ENCODE measurements around the gene MARVELD2. TPM values are rescaled to one million over a fixed set of nuclear protein-coding genes. Genes with fewer than 3 reads are reported as not detected.

The MARVELD2 gene
- total RNA-seq, 1 experiment from 2014 or later, result 21.6 TPM

DNA sequence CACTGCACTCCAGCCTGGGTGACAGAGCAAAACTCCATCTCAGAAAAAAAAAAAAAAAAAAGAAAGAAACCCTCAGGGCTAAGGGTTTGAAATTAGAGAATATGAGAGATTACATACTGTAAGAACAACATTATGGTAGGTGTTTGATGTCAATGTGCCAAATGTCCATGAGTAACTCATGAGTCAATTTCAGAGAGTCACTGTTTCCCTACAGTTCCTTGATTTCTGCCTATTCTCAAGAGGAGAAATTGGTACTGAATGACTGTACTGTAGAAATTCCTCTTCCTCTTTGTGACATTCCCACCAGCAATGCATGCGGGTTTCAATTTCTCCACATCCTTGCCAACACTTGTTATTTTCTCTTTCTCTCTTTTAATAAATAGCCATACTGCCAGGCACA lies 35.2 kb downstream of the MARVELD2 start:
- Histone ChIP-seq H3K79me2 (ENCODE audit: insufficient read depth, low read length) (no peaks in the 10 kb centered on the region), H3K36me3 (ENCODE audit: control insufficient read depth in 1 of 2, insufficient read depth in 2 of 2, low read length in 2 of 2) (no peaks in the 10 kb centered on the region), H3K4me3 (replicated peaks in 1 of 2; ENCODE audit: low read depth in 1 of 2, low read length in 2 of 2) (no peak overlapping the region), H3K9me2 (ENCODE audit: insufficient read depth) (no peaks in the 10 kb centered on the region), H4K20me1 (ENCODE audit: insufficient read depth) (no peaks in the 10 kb centered on the region), H3K9me3 (ENCODE audit: control insufficient read depth in 1 of 2, insufficient read depth in 1 of 2, low read depth in 1 of 2, low read length in 2 of 2) (no peaks in the 10 kb centered on the region), H3K4me2 (ENCODE audit: low read length) (peak overlapping the region; percentile 2; the same call in 1 of the 2 replicates), H3K4me1 (ENCODE audit: control insufficient read depth in 1 of 2, insufficient read depth in 2 of 2, low read length in 2 of 2) (peaks cover 0 to 8% of the 10 kb centered on the region in 2 experiments; a peak in 2 of 4 replicates), H2AFZ (ENCODE audit: low read depth, low read length, poor library complexity, severe bottlenecking) (no peak overlapping the region), H3K27me3 (ENCODE audit: insufficient read depth, low read length) (no peaks in the 10 kb centered on the region), H3K9ac (ENCODE audit: low read length) (no peak overlapping the region), H3K27ac (ENCODE audit: low read depth, low read length) (no peak overlapping the region)
- ATAC-seq, result no peak
- ChIA-PET CTCF (no interaction called here), POLR2A (no interaction called here), RAD21 (ENCODE audit: low non-redundant PET in 1 of 2, low total read pairs in 2 of 2, uncharacterized antibody in 2 of 2, unreplicated experiment in 2 of 2) (no interaction called here)
- BruUV-seq (replicated peaks), result no TSS peak
- DNase-seq (ENCODE audit: low read depth, low spot score), result peak; percentile 42
- intact Hi-C loops (cut with micrococcal nuclease), result no loop called here
- TF ChIP-seq EGR1 (IDR thresholded peaks at IDR 0.05; ENCODE audit: low read depth), result no peak
- no peak for TF ChIP-seq CEBPB (IDR thresholded peaks at IDR 0.05; ENCODE audit: low read depth)
- peak; percentile 63 for TF ChIP-seq JUND (IDR thresholded peaks at IDR 0.05)
- no peak for TF ChIP-seq SIN3A (IDR thresholded peaks at IDR 0.05; ENCODE audit: low read depth)
- TF ChIP-seq, protein P1, sequence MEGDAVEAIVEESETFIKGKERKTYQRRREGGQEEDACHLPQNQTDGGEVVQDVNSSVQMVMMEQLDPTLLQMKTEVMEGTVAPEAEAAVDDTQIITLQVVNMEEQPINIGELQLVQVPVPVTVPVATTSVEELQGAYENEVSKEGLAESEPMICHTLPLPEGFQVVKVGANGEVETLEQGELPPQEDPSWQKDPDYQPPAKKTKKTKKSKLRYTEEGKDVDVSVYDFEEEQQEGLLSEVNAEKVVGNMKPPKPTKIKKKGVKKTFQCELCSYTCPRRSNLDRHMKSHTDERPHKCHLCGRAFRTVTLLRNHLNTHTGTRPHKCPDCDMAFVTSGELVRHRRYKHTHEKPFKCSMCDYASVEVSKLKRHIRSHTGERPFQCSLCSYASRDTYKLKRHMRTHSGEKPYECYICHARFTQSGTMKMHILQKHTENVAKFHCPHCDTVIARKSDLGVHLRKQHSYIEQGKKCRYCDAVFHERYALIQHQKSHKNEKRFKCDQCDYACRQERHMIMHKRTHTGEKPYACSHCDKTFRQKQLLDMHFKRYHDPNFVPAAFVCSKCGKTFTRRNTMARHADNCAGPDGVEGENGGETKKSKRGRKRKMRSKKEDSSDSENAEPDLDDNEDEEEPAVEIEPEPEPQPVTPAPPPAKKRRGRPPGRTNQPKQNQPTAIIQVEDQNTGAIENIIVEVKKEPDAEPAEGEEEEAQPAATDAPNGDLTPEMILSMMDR (IDR thresholded peaks at IDR 0.05 in 2 of 3, conservative IDR thresholded peaks at IDR 0.05 in 1 of 3; ENCODE audit: borderline replicate concordance in 1 of 3, insufficient read depth in 1 of 3, low read depth in 2 of 3, low read length in 2 of 3), result no peak
- TF ChIP-seq, protein P2, sequence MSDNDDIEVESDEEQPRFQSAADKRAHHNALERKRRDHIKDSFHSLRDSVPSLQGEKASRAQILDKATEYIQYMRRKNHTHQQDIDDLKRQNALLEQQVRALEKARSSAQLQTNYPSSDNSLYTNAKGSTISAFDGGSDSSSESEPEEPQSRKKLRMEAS (IDR thresholded peaks at IDR 0.05), result no peak
- TF ChIP-seq SP1 (IDR thresholded peaks at IDR 0.05; ENCODE audit: low read depth), result 0 out of 2 replicates have a peak, but pooled peaks have one; percentile 30
- peak; percentile 89 for TF ChIP-seq FOSL1 (IDR thresholded peaks at IDR 0.05; ENCODE audit: low read depth)
- no peak for TF ChIP-seq ZNF274 (IDR thresholded peaks at IDR 0.05; ENCODE audit: low read depth, low read length)
- TF ChIP-seq CBX3 (IDR thresholded peaks at IDR 0.05; ENCODE audit: low read depth), result peak; percentile 30; the same call in 1 of the 2 replicates
- TF ChIP-seq SRF (IDR thresholded peaks at IDR 0.05; ENCODE audit: low read depth), result peak; percentile 46; the same call in 1 of the 2 replicates
- TF ChIP-seq POLR2A (IDR thresholded peaks at IDR 0.05; ENCODE audit: borderline replicate concordance, extremely low read depth, insufficient read depth, insufficient read length), result no peak
- TF ChIP-seq ELF1 (IDR thresholded peaks at IDR 0.05; ENCODE audit: borderline replicate concordance, low read depth), result no peak
- no peak for TF ChIP-seq EZH2 (IDR thresholded peaks at IDR 0.05)
- TF ChIP-seq REST (IDR thresholded peaks at IDR 0.05; ENCODE audit: low read depth), result no peak
- no peak for TF ChIP-seq POLR2AphosphoS5 (IDR thresholded peaks at IDR 0.05; ENCODE audit: low read depth, low read length)
- TF ChIP-seq YY1 (IDR thresholded peaks at IDR 0.05; ENCODE audit: extremely low read depth, insufficient replicate concordance, low read depth, low read length), result no peak
- no peak for TF ChIP-seq ZFX (IDR thresholded peaks at IDR 0.05)
- TF ChIP-seq ZBTB33 (IDR thresholded peaks at IDR 0.05; ENCODE audit: extremely low read depth, insufficient replicate concordance, low read length), result no peak
- no peak for TF ChIP-seq ATF3 (IDR thresholded peaks at IDR 0.05)
- no peak for TF ChIP-seq TCF7L2 (IDR thresholded peaks at IDR 0.05; ENCODE audit: borderline replicate concordance, extremely low read depth, insufficient read depth, insufficient read length)
- TF ChIP-seq EZH2phosphoT487 (IDR thresholded peaks at IDR 0.05; ENCODE audit: borderline replicate concordance), result no peak
